Peyer's patch (tissue), 4 donors: ENCODE results near the gene DBP.

Experiments used
- POLR2A ChIP-seq, 2 donors: fragments of 450-650 bp; IDR thresholded peaks; one replicate each; pipeline ENCODE4 v1.5.1; 2017; ENCODE audit warnings: antibody characterized with exemption in 2 of 2, mild to moderate bottlenecking in 2 of 2, moderate library complexity in 2 of 2
- TF ChIP-seq, protein P1 (sequence below), 6 experiments: fragments of 450-650 bp in 4 of 6; fragments of 200-600 bp in 2 of 6; sonication (generic) in 1 of 6; IDR thresholded peaks; one replicate each; pipeline ENCODE4 v1.5.1; 2017 to 2019; ENCODE audit warnings: antibody characterized with exemption in 6 of 6, mild to moderate bottlenecking in 3 of 6, moderate library complexity in 1 of 6

DNA sequence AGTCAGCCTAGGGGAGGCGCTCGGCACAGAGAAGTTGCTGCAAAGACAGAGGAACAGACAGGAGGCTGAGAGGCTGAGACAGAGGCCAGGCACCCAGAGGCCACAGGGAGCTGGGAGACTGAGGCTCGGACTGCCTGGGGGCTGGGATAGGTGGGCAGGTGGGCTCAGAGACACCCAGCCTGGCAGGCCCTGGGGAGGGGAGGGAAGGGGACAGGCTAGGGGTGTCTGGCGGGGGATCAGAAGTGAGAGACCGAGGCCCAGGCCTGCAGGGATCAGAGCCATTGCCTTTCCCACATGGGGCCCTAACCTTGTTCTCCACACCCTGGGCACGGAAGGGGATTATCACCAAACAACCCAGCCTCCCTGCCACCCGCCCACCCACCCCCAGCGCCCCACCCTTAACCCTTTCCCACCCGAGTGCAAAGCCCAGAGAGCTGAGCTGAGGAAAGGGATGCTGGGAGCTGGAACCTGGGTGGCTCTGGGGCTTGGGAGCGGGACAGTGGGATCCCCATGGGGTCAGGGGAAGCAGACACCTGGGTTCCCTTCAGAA is 34.3 kb upstream of the DBP start:
- no peak for TF ChIP-seq POLR2A (IDR thresholded peaks at IDR 0.05)
- TF ChIP-seq, protein P1, sequence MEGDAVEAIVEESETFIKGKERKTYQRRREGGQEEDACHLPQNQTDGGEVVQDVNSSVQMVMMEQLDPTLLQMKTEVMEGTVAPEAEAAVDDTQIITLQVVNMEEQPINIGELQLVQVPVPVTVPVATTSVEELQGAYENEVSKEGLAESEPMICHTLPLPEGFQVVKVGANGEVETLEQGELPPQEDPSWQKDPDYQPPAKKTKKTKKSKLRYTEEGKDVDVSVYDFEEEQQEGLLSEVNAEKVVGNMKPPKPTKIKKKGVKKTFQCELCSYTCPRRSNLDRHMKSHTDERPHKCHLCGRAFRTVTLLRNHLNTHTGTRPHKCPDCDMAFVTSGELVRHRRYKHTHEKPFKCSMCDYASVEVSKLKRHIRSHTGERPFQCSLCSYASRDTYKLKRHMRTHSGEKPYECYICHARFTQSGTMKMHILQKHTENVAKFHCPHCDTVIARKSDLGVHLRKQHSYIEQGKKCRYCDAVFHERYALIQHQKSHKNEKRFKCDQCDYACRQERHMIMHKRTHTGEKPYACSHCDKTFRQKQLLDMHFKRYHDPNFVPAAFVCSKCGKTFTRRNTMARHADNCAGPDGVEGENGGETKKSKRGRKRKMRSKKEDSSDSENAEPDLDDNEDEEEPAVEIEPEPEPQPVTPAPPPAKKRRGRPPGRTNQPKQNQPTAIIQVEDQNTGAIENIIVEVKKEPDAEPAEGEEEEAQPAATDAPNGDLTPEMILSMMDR (IDR thresholded peaks at IDR 0.05) = no peak
